ENCODE data around the gene NAALADL2.
"Not testable (repeated sequence)": the region's sequence is repeated elsewhere in the genome, so short reads cannot be mapped to it uniquely, and the experiment has no call there.

GRCh38 chr3:175825016-175825580 is 966.0 kb downstream of the NAALADL2 start:
- not testable (repeated sequence) for TF ChIP-seq POLR2A, CTCF (IDR thresholded peaks at IDR 0.05)
